Mucosa of descending colon (tissue), 3 donors: ENCODE data around the gene CAPN13. TPM values are rescaled to one million over a fixed set of nuclear protein-coding genes. Genes with fewer than 3 reads are reported as not detected.
A peak's percentile ranks its signal among the peaks of the same experiment; 100 is the strongest.

Experiments
- ATAC-seq: fragments of 200-7000 bp; cut with Tn5 transposase; one replicate; pipeline ENCODE4 v1.9.1; 2020; ENCODE audit warnings: mild to moderate bottlenecking, moderate library complexity
- DNase-seq, 3 donors: peaks; one replicate each; pipeline ENCODE4 v3.0.0-alpha.2; 2020
- H3K36me3 ChIP-seq: fragments of 200-600 bp; one replicate; pipeline ENCODE4 v1.8.0; 2021; ENCODE audit warnings: low read depth, mild to moderate bottlenecking
- H3K4me1 ChIP-seq: fragments of 200-600 bp; one replicate; pipeline ENCODE4 v1.8.0; 2021; ENCODE audit warnings: low read depth, mild to moderate bottlenecking
- H3K4me3 ChIP-seq: fragments of 200-600 bp; one replicate; pipeline ENCODE4 v1.8.0; 2021; ENCODE audit warnings: mild to moderate bottlenecking
- H3K9me3 ChIP-seq: fragments of 200-600 bp; one replicate; pipeline ENCODE4 v1.8.0; 2021; ENCODE audit warnings: mild to moderate bottlenecking
- CTCF ChIP-seq: fragments of 200-600 bp; IDR thresholded peaks from one replicate; pipeline ENCODE4 v1.8.0; 2022; ENCODE audit warnings: antibody characterized with exemption, mild to moderate bottlenecking
- intact Hi-C, 2 donors: fragments of 100-400 bp; cut with DNase I in 1 of 2; cut with micrococcal nuclease in 1 of 2; formaldehyde crosslinking; loops; one replicate each; pipeline versions ENCODE4 v1.11.0 to v1.11.1; 2022; cut with DNase I, micrococcal nuclease
- total RNA-seq, 3 donors: library from RNA; stranded (reverse); fragmentation: NEBNext Ultra II Directional in 2 of 3; extraction: Animal tissue kit (Norgen Biotek cat#: 25700) in 2 of 3; gene quantifications; one replicate each; pipeline versions ENCODE4 v1.2.1 to v1.2.4, GENCODE V29; 2021 to 2023
- donor health status: DM: no; HTN: no; CAD: no; lungs with moderate emphysema.
- donor health status: DM: no; HTN: no; CAD: no.
- donor health status: DM: no; HTN: yes; CAD: no.

Gene CAPN13
- total RNA-seq, 3 donors from 2014 or later, result 36.7 to 88.6 (median 61.9) TPM

GRCh38 chr2:30695749-30696148 lies 111.5 kb downstream of the CAPN13 start:
- Histone ChIP-seq H3K4me3 (no peak overlapping the region), H3K4me1 (no peaks in the 10 kb centered on the region), H3K9me3 (no peaks in the 10 kb centered on the region), H3K36me3 (no peaks in the 10 kb centered on the region)
- intact Hi-C loops, result no loop called here
- ATAC-seq (no peak), DNase-seq (no peak)
- TF ChIP-seq CTCF, result no peak

GRCh38 chr2:30694286-30695055 lies 112.8 kb downstream of the CAPN13 start:
- H3K9me3 ChIP-seq, result no peaks in the 10 kb centered on the region
- no peak for DNase-seq
- no peaks in the 10 kb centered on the region for H3K4me1 ChIP-seq
- no peaks in the 10 kb centered on the region for H3K36me3 ChIP-seq
- intact Hi-C loops, result no loop called here
- no peak for TF ChIP-seq CTCF
- H3K4me3 ChIP-seq, result no peak overlapping the region
- no peak for ATAC-seq

GRCh38 chr2:30693821-30694281 lies 113.4 kb downstream of the CAPN13 start:
- Histone ChIP-seq H3K9me3 (no peaks in the 10 kb centered on the region), H3K4me3 (no peak overlapping the region), H3K36me3 (no peaks in the 10 kb centered on the region), H3K4me1 (no peaks in the 10 kb centered on the region)
- no peak for TF ChIP-seq CTCF
- intact Hi-C loops, result no loop called here
- ATAC-seq, result no peak
- no peak for DNase-seq

GRCh38 chr2:30692829-30693275 lies 114.4 kb downstream of the CAPN13 start:
- Histone ChIP-seq H3K36me3 (no peaks in the 10 kb centered on the region), H3K4me1 (no peaks in the 10 kb centered on the region), H3K4me3 (no peak overlapping the region), H3K9me3 (no peaks in the 10 kb centered on the region)
- intact Hi-C loops, result no loop called here
- DNase-seq (no peak), ATAC-seq (no peak)
- TF ChIP-seq CTCF, result no peak

GRCh38 chr2:30691948-30692828 lies 115.1 kb downstream of the CAPN13 start:
- Histone ChIP-seq H3K36me3 (no peaks in the 10 kb centered on the region), H3K9me3 (no peaks in the 10 kb centered on the region), H3K4me1 (no peaks in the 10 kb centered on the region), H3K4me3 (no peak overlapping the region)
- ATAC-seq (peak; percentile 23), DNase-seq (no peak)
- TF ChIP-seq CTCF, result no peak
- intact Hi-C loops, result no loop called here
